Osteoblast (primary cell): Measurements from ENCODE around the gene DCAF7. TPM values are rescaled to one million over a fixed set of nuclear protein-coding genes. Genes with fewer than 3 reads are reported as not detected.

Experiments used
- DNase-seq: peaks from one replicate; pipeline ENCODE4 v3.0.0; 2011; ENCODE audit warnings: low spot score, mixed read lengths; ENCODE audit not compliant: insufficient read length; ENCODE audit errors: missing footprints
- H2AFZ ChIP-seq: 2 replicates; pipeline ENCODE4 v1.6.0; 2011; ENCODE audit warnings: mild to moderate bottlenecking, low read length
- H3K27ac ChIP-seq: 2 replicates; pipeline ENCODE4 v1.5.1; 2011; ENCODE audit warnings: mild to moderate bottlenecking, low read depth, low read length, moderate library complexity
- H3K27me3 ChIP-seq: 2 replicates; pipeline ENCODE4 v1.6.0; 2012; ENCODE audit warnings: mild to moderate bottlenecking, control low read depth, inconsistent platforms, low read length, moderate library complexity; ENCODE audit not compliant: insufficient read depth
- H3K36me3 ChIP-seq: 2 replicates; pipeline ENCODE4 v1.5.1; 2011; ENCODE audit warnings: mild to moderate bottlenecking, low read length, control low read depth, moderate library complexity; ENCODE audit not compliant: insufficient read depth
- H3K4me1 ChIP-seq: 2 replicates; pipeline ENCODE4 v1.5.1; 2011; ENCODE audit warnings: mild to moderate bottlenecking, low read length, control low read depth, moderate library complexity; ENCODE audit not compliant: insufficient read depth
- H3K4me2 ChIP-seq: 2 replicates; pipeline ENCODE4 v1.6.0; 2011; ENCODE audit warnings: mild to moderate bottlenecking, low read length; ENCODE audit not compliant: insufficient read depth
- H3K4me3 ChIP-seq: fragments of 200-600 bp; sonication (generic); 3 replicates; pipeline ENCODE4 v1.5.1; 2012; ENCODE audit warnings: mild to moderate bottlenecking, low read length, inconsistent platforms; ENCODE audit not compliant: insufficient read depth
- H3K79me2 ChIP-seq: 2 replicates; pipeline ENCODE4 v1.6.0; 2012; ENCODE audit warnings: mild to moderate bottlenecking, low read length, control low read depth, inconsistent platforms; ENCODE audit not compliant: insufficient read depth
- H3K9me3 ChIP-seq: 2 replicates; pipeline ENCODE4 v1.5.1; 2011; ENCODE audit warnings: low read depth, low read length, control low read depth
- H4K20me1 ChIP-seq: 2 replicates; pipeline ENCODE4 v1.6.0; 2012; ENCODE audit warnings: mild to moderate bottlenecking, low read length, control low read depth; ENCODE audit not compliant: insufficient read depth
- CTCF ChIP-seq: IDR thresholded peaks from 2 replicates; pipeline ENCODE4 v1.5.1; 2011; ENCODE audit warnings: mild to moderate bottlenecking, low read depth, low read length, moderate library complexity; ENCODE audit errors: extremely low read depth
- total RNA-seq: library from RNA; depleted of rRNA; stranded (reverse); fragments of >200 nt; gene quantifications from 2 replicates; pipeline ENCODE4 v1.2.3, GENCODE V29; 2012

Gene DCAF7
- total RNA-seq, 1 donor = 24.6 TPM

- peaks cover 24% of the 10 kb centered on the region for H3K27me3 ChIP-seq
- H3K4me2 ChIP-seq = peak overlapping the region; percentile 6
- no peak overlapping the region for H2AFZ ChIP-seq
- no peak overlapping the region for H3K27ac ChIP-seq
- no peak for TF ChIP-seq CTCF
- no peaks in the 10 kb centered on the region for H3K9me3 ChIP-seq
- H3K4me1 ChIP-seq = peaks cover 9% of the 10 kb centered on the region
- H4K20me1 ChIP-seq = no peaks in the 10 kb centered on the region
- peak; percentile 89 for DNase-seq
- H3K4me3 ChIP-seq = no peak overlapping the region
- H3K36me3 ChIP-seq = no peaks in the 10 kb centered on the region
- no peaks in the 10 kb centered on the region for H3K79me2 ChIP-seq
These were observed 33.1 kb upstream of the DCAF7 start for GRCh38 chr17:63516910-63517824.

DNA sequence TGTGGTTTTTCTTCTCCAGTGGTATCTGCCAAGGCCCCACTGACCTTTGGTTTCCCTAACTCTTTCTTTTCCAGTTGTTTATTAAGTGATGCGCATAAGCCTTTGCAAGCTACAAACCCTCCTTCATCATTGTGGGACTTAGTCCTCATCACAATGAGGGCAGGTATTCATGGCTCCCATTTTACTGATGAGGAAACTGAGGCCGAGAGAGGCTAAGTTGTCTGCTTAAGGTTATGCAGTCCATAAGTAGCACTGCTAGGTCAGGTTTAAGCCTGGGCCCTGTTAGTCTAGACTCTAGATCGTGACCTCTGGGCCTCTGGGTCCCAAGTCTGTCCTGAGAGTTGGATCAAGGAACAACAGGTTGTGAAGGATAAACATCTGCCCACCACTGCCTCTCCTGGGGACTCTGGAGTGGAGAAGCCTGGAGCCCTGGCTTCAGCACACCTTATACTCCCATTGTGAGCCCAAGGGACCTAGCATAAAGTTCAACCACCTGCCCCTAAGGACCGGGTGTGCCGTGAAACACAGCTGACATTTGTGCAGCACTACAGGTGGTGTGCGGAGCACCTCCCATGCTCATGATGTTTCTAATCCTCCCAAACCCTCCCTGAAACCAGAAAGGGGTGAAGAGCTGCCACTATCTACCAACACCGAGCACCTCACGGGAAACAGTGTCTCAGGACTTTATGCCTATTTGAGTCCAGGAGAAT is 32.3 kb upstream of the DCAF7 start:
- Histone ChIP-seq H3K27me3 (peaks cover 21% of the 10 kb centered on the region), H2AFZ (no peak overlapping the region), H4K20me1 (no peaks in the 10 kb centered on the region), H3K4me2 (no peak overlapping the region), H3K4me1 (peaks cover 9% of the 10 kb centered on the region), H3K4me3 (no peak overlapping the region), H3K36me3 (no peaks in the 10 kb centered on the region), H3K79me2 (no peaks in the 10 kb centered on the region), H3K27ac (no peak overlapping the region), H3K9me3 (no peaks in the 10 kb centered on the region)
- no peak for TF ChIP-seq CTCF
- DNase-seq = no peak

DNA sequence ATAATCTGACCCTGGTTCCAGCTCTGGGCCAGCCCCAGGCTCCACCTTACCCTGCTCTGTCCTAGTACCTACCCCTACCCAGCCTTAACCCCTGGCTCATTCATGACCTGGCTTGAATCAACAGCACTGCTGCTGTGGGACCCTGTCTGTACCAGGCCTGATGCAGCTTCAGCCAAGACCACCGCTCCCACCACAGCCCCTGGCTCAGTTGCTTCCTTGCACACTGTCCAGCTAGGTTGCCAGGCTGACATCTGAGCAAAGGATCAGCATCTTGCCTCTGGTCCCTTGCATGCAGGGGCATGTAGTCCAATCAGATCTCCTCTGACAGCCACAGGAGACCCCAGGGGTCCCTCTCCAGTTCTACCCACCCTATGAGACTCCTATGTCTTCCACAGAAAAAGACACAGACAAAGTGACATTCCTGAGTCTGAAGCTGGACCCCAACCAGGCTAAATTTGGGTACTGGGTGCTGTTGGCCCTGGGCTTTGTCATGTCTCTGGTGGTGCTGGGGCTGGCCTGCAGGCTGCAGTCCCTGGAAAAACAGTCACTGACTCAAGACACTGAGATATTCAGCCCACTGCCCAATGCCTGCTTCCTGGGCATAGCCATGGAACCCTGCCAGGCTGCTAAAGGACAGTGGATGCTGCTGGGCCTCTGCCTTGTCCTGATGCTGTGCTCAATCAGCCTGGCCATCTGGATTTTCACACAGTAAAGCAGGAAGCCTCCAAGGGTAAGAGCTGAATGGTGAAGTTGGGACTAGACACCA is 31.0 kb upstream of the DCAF7 start:
- H2AFZ ChIP-seq = no peak overlapping the region
- no peaks in the 10 kb centered on the region for H3K79me2 ChIP-seq
- H3K4me3 ChIP-seq = no peak overlapping the region
- H3K9me3 ChIP-seq = no peaks in the 10 kb centered on the region
- no peak for TF ChIP-seq CTCF
- no peaks in the 10 kb centered on the region for H3K36me3 ChIP-seq
- no peak overlapping the region for H3K27ac ChIP-seq
- peaks cover 19% of the 10 kb centered on the region for H3K27me3 ChIP-seq
- H4K20me1 ChIP-seq = no peaks in the 10 kb centered on the region
- H3K4me1 ChIP-seq = peaks cover 9% of the 10 kb centered on the region
- no peak overlapping the region for H3K4me2 ChIP-seq
- DNase-seq = no peak
